Gastrocnemius medialis (tissue), 4 donors: ENCODE data around the gene FANCL. TPM values are rescaled to one million over a fixed set of nuclear protein-coding genes. Genes with fewer than 3 reads are reported as not detected.
"Not testable (repeated sequence)": the region's sequence is repeated elsewhere in the genome, so short reads cannot be mapped to it uniquely, and the experiment has no call there.

Experiments
- ATAC-seq, 2 donors: fragments of 150-250 bp; one replicate each; pipeline ENCODE4 v1.9.1; 2016
- DNase-seq, 2 donors: peaks; one replicate each; pipeline ENCODE4 v3.0.0-alpha.2; 2019
- H3K27ac ChIP-seq, 4 donors: fragments of 200-600 bp; sonication (generic); 1 replicate in 1 of 4; 2 replicates in 3 of 4; pipeline ENCODE4 v1.5.1; 2016 to 2018; ENCODE audit warnings: mild to moderate bottlenecking in 2 of 4, moderate library complexity in 1 of 4
- H3K27me3 ChIP-seq, 3 donors: fragments of 200-600 bp; sonication (generic) in 2 of 3; 1 replicate in 1 of 3; 2 replicates in 2 of 3; pipeline versions ENCODE4 v1.5.1 to v1.6.0; 2016 to 2019; ENCODE audit warnings: mild to moderate bottlenecking in 1 of 3, moderate library complexity in 1 of 3
- H3K36me3 ChIP-seq, 2 donors: fragments of 200-600 bp; sonication (generic) in 1 of 2; one replicate each; pipeline ENCODE4 v1.5.1; 2017 to 2018
- H3K4me1 ChIP-seq, 2 donors: fragments of 200-600 bp; sonication (generic) in 1 of 2; one replicate each; pipeline ENCODE4 v1.5.1; 2016 to 2017; ENCODE audit warnings: mild to moderate bottlenecking in 2 of 2
- H3K4me3 ChIP-seq, 4 donors: fragments of 200-600 bp; sonication (generic) in 3 of 4; 1 replicate in 1 of 4; 2 replicates in 3 of 4; pipeline ENCODE4 v1.5.1; 2016 to 2019; ENCODE audit warnings: mild to moderate bottlenecking in 2 of 4
- H3K9me3 ChIP-seq, 3 donors: fragments of 200-600 bp; sonication (generic) in 2 of 3; 1 replicate in 1 of 3; 2 replicates in 2 of 3; pipeline ENCODE4 v1.5.1; 2016 to 2019
- CTCF ChIP-seq, 5 experiments: fragments of 450-650 bp in 3 of 5; fragments of 200-600 bp in 2 of 5; sonication (generic) in 2 of 5; IDR thresholded peaks in 4 of 5; conservative IDR thresholded peaks in 1 of 5; 1 replicate in 4 of 5; 2 replicates in 1 of 5; pipeline ENCODE4 v1.5.1; 2016 to 2019; ENCODE audit warnings: antibody characterized with exemption in 5 of 5, mild to moderate bottlenecking in 3 of 5, moderate library complexity in 3 of 5
- POLR2A ChIP-seq, 2 donors: fragments of 450-650 bp; IDR thresholded peaks; one replicate each; pipeline ENCODE4 v1.6.1; 2017; ENCODE audit warnings: antibody characterized with exemption in 2 of 2, mild to moderate bottlenecking in 2 of 2, moderate library complexity in 2 of 2
- in situ Hi-C, 4 donors: fragments of 200-750 bp; cut with MboI; loops; one replicate each; pipeline versions ENCODE4 v1.15.0 to v1.8.0; 2017; ENCODE audit warnings: low sequenced_read_pairs in 4 of 4
- intact Hi-C: fragments of 100-400 bp; cut with DNase I; formaldehyde crosslinking; loops from one replicate; pipeline ENCODE4 v1.15.1; 2023; ENCODE audit warnings: low total_unique reads
- total RNA-seq, 4 donors: library from RNA; depleted of rRNA; stranded (reverse); fragments of >200 nt; gene quantifications; one replicate each; pipeline versions ENCODE4 v1.1.0 to v1.2.3, GENCODE V29; 2016

The FANCL gene
- total RNA-seq, 4 donors from 2014 or later, result 1.7 to 5.7 (median 4.6) TPM

GRCh38 chr2:58197894-58198293, 43.2 kb downstream of the FANCL start:
- no peaks in the 10 kb centered on the region for H3K4me1 ChIP-seq
- intact Hi-C loops, result no loop called here
- no peaks in the 10 kb centered on the region for H3K27me3 ChIP-seq
- H3K36me3 ChIP-seq, result no peaks in the 10 kb centered on the region
- TF ChIP-seq POLR2A (IDR thresholded peaks at IDR 0.05), result no peak
- TF ChIP-seq CTCF (IDR thresholded peaks at IDR 0.05 in 4 of 5, conservative IDR thresholded peaks at IDR 0.05 in 1 of 5), result no peak
- in situ Hi-C loops, result no loop called here
- no peak for ATAC-seq
- DNase-seq, result no peak
- no peaks in the 10 kb centered on the region for H3K9me3 ChIP-seq
- no peak overlapping the region for H3K27ac ChIP-seq
- no peak overlapping the region for H3K4me3 ChIP-seq

GRCh38 chr2:58195662-58196061, 45.5 kb downstream of the FANCL start:
- TF ChIP-seq POLR2A (IDR thresholded peaks at IDR 0.05) (no peak), CTCF (IDR thresholded peaks at IDR 0.05 in 4 of 5, conservative IDR thresholded peaks at IDR 0.05 in 1 of 5) (no peak)
- Histone ChIP-seq H3K27me3 (no peaks in the 10 kb centered on the region), H3K9me3 (no peaks in the 10 kb centered on the region), H3K4me1 (no peaks in the 10 kb centered on the region), H3K4me3 (no peak overlapping the region), H3K27ac (no peak overlapping the region), H3K36me3 (no peaks in the 10 kb centered on the region)
- DNase-seq, result no peak
- in situ Hi-C loops (no loop called here), intact Hi-C loops (no loop called here)
- no peak for ATAC-seq

GRCh38 chr2:58194458-58194857, 46.7 kb downstream of the FANCL start:
- H3K4me1 ChIP-seq, result no peaks in the 10 kb centered on the region
- TF ChIP-seq POLR2A (IDR thresholded peaks at IDR 0.05), result no peak
- TF ChIP-seq CTCF (IDR thresholded peaks at IDR 0.05 in 4 of 5, conservative IDR thresholded peaks at IDR 0.05 in 1 of 5), result no peak
- no peak overlapping the region for H3K4me3 ChIP-seq
- no peaks in the 10 kb centered on the region for H3K27me3 ChIP-seq
- no peak for ATAC-seq
- intact Hi-C loops (no loop called here), in situ Hi-C loops (no loop called here)
- H3K36me3 ChIP-seq, result no peaks in the 10 kb centered on the region
- no peak overlapping the region for H3K27ac ChIP-seq
- H3K9me3 ChIP-seq, result no peaks in the 10 kb centered on the region
- no peak for DNase-seq

GRCh38 chr2:58187022-58187421, 54.1 kb downstream of the FANCL start:
- H3K27me3 ChIP-seq, ATAC-seq, H3K27ac ChIP-seq, H3K36me3 ChIP-seq, H3K4me3 ChIP-seq, H3K9me3 ChIP-seq, in situ Hi-C loops, H3K4me1 ChIP-seq, intact Hi-C loops, DNase-seq: not testable (repeated sequence)

GRCh38 chr2:58186501-58186900, 54.6 kb downstream of the FANCL start:
- H3K9me3 ChIP-seq, result no peaks in the 10 kb centered on the region
- H3K27ac ChIP-seq, result no peak overlapping the region
- DNase-seq, result no peak
- no peaks in the 10 kb centered on the region for H3K4me1 ChIP-seq
- intact Hi-C loops, result no loop called here
- H3K27me3 ChIP-seq, result no peaks in the 10 kb centered on the region
- no peak for ATAC-seq
- TF ChIP-seq POLR2A (IDR thresholded peaks at IDR 0.05), result no peak
- TF ChIP-seq CTCF (IDR thresholded peaks at IDR 0.05 in 4 of 5, conservative IDR thresholded peaks at IDR 0.05 in 1 of 5), result no peak
- in situ Hi-C loops, result no loop called here
- no peaks in the 10 kb centered on the region for H3K36me3 ChIP-seq
- no peak overlapping the region for H3K4me3 ChIP-seq
